ENCODE measurements around the gene PLCH1. TPM values are rescaled to one million over a fixed set of nuclear protein-coding genes. Genes with fewer than 3 reads are reported as not detected.

PLCH1 gene
- polyA plus RNA-seq, 1 experiment = 0.04 TPM

DNA sequence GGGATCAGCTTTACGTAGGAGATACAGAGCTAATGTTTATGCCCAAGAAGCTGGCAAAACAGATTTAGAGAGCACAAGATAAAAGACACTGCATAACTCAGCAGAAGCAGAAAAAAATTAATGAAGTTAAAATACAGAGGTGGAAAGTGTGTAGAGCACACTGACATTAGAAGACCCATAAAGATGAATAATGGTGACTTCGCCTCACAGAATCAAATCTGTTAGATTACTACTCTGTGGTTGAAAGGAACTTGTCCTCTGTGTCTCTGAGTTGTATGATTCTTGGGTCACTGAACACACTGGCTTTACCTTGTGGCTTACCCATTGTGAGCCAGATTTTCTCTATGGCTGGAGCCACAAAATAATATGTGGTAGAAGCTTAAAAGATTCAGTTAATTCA, 224.4 kb downstream of the PLCH1 start:
- TF ChIP-seq, protein P1, sequence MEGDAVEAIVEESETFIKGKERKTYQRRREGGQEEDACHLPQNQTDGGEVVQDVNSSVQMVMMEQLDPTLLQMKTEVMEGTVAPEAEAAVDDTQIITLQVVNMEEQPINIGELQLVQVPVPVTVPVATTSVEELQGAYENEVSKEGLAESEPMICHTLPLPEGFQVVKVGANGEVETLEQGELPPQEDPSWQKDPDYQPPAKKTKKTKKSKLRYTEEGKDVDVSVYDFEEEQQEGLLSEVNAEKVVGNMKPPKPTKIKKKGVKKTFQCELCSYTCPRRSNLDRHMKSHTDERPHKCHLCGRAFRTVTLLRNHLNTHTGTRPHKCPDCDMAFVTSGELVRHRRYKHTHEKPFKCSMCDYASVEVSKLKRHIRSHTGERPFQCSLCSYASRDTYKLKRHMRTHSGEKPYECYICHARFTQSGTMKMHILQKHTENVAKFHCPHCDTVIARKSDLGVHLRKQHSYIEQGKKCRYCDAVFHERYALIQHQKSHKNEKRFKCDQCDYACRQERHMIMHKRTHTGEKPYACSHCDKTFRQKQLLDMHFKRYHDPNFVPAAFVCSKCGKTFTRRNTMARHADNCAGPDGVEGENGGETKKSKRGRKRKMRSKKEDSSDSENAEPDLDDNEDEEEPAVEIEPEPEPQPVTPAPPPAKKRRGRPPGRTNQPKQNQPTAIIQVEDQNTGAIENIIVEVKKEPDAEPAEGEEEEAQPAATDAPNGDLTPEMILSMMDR (IDR thresholded peaks at IDR 0.05; ENCODE audit: low read depth, low read length) = no peak
- H3K9me3 ChIP-seq (ENCODE audit: control insufficient read depth, insufficient read depth, low read length) = no peaks in the 10 kb centered on the region; the same call in 1 of the 2 replicates
- CTCF ChIA-PET = no interaction called here
- H3K27ac ChIP-seq (ENCODE audit: low read depth, low read length) = no peak overlapping the region
- H3K27me3 ChIP-seq (ENCODE audit: control insufficient read depth, insufficient read depth, low read length) = no peaks in the 10 kb centered on the region
- POLR2A ChIA-PET = no interaction called here
- no peak for DNase-seq (ENCODE audit: low read depth, low spot score)
- no peak overlapping the region for H3K4me3 ChIP-seq (ENCODE audit: low read depth, low read length)

DNA sequence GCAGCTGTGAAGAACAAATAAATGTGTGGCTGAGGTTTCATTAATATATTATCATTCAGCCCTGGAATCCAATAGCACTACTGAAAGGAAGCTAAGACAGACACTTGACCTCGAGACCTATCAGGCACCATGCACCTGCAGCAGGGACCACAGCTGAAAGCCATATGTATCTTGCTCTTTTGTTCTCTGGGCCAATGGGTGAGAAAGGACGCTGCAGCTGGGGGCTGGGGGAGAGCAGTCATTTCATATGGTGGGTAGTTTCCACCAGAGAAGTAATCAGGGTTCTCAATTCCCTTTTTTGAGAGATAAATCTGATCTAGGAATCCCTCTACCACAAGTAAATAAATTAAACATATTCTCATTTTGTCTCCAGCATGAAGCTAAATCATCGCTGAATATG, 225.8 kb downstream of the PLCH1 start:
- CTCF ChIA-PET = no interaction called here
- no peaks in the 10 kb centered on the region; the same call in none of the 2 replicates for H3K9me3 ChIP-seq (ENCODE audit: control insufficient read depth, insufficient read depth, low read length)
- TF ChIP-seq, protein P1 (IDR thresholded peaks at IDR 0.05; ENCODE audit: low read depth, low read length) = no peak
- POLR2A ChIA-PET = no interaction called here
- H3K4me3 ChIP-seq (ENCODE audit: low read depth, low read length) = no peak overlapping the region
- no peak for DNase-seq (ENCODE audit: low read depth, low spot score)
- no peaks in the 10 kb centered on the region for H3K27me3 ChIP-seq (ENCODE audit: control insufficient read depth, insufficient read depth, low read length)
- no peak overlapping the region for H3K27ac ChIP-seq (ENCODE audit: low read depth, low read length)

DNA sequence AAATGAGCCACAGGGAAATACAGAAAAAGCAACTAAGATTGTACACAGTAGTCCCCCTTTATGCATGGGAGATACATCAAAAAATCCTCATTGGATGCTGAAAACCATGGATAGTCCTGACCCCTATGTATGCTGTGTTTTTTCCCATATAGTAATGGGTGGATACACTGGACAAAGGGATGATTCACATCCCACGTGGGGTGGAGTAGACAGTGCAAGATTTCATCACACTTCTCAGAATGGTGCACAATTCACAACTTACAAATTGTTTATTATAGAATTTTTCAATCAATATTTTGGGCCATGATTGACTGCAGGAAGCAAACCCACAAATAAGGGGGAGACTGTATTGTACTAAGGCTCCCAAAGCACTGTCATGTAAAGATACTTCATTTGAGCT, 227.0 kb downstream of the PLCH1 start:
- ChIA-PET CTCF (no interaction called here), POLR2A (no interaction called here)
- Histone ChIP-seq H3K27me3 (ENCODE audit: control insufficient read depth, insufficient read depth, low read length) (no peaks in the 10 kb centered on the region), H3K4me3 (ENCODE audit: low read depth, low read length) (no peak overlapping the region), H3K27ac (ENCODE audit: low read depth, low read length) (no peak overlapping the region), H3K9me3 (ENCODE audit: control insufficient read depth, insufficient read depth, low read length) (no peaks in the 10 kb centered on the region; the same call in none of the 2 replicates)
- no peak for DNase-seq (ENCODE audit: low read depth, low spot score)
- TF ChIP-seq, protein P1 (IDR thresholded peaks at IDR 0.05; ENCODE audit: low read depth, low read length) = no peak

DNA sequence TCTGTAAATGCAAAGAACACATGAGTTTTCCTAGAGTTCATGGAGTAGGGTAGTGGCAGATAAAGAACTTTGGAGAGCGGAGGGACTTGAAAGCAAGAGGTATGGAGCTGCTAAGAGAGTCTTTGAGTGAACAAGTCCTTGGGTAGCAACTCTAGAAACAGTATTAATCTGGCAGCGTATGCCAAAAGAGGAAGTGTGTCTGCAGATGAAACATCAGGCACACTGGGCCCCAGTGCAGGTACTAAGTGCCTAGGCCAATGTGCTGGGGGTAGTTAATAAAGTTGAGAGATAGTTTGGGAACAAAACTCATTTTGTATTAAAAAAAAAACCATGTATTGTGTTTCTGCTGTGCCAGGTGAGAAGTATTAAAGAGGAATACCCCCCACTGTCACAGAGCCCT, 228.4 kb downstream of the PLCH1 start:
- CTCF ChIA-PET = no interaction called here
- POLR2A ChIA-PET = no interaction called here

DNA sequence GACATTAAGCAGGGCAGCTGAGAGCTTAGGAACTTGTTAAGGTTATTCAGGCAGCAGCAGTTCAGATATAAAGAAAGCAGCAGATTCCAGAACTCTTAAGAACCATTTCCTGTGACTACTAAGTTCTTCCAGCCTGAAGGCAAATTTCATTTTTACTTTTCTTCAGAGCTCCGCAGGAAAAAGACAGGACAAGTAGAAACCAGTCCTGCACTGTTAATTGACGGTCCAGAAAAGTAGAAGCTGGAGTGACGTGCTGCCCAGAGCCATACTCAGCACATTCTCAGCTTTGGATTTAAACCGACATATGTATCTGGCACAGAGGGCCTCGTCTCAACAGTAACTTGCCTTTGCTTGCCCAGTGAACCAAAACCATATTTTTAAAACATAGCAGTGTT, 232.0 kb downstream of the PLCH1 start:
- CTCF ChIA-PET = no interaction called here
- no peak for DNase-seq (ENCODE audit: low read depth, low spot score)
- POLR2A ChIA-PET = no interaction called here

More for the DNA sequence above, 228.4 kb downstream of the PLCH1 start:
- TF ChIP-seq, protein P1 (IDR thresholded peaks at IDR 0.05; ENCODE audit: low read depth, low read length) = no peak
- DNase-seq (ENCODE audit: low read depth, low spot score) = no peak
- Histone ChIP-seq H3K9me3 (ENCODE audit: control insufficient read depth, insufficient read depth, low read length) (no peaks in the 10 kb centered on the region; the same call in 1 of the 2 replicates), H3K27ac (ENCODE audit: low read depth, low read length) (no peak overlapping the region), H3K4me3 (ENCODE audit: low read depth, low read length) (no peak overlapping the region), H3K27me3 (ENCODE audit: control insufficient read depth, insufficient read depth, low read length) (no peaks in the 10 kb centered on the region)

More for the DNA sequence above, 232.0 kb downstream of the PLCH1 start:
- no peak overlapping the region for H3K27ac ChIP-seq (ENCODE audit: low read depth, low read length)
- no peaks in the 10 kb centered on the region for H3K27me3 ChIP-seq (ENCODE audit: control insufficient read depth, insufficient read depth, low read length)
- H3K4me3 ChIP-seq (ENCODE audit: low read depth, low read length) = no peak overlapping the region
- TF ChIP-seq, protein P1 (IDR thresholded peaks at IDR 0.05; ENCODE audit: low read depth, low read length) = no peak
- no peaks in the 10 kb centered on the region; the same call in 1 of the 2 replicates for H3K9me3 ChIP-seq (ENCODE audit: control insufficient read depth, insufficient read depth, low read length)
